T-cell (primary cell): ENCODE measurements around the gene MMP2. TPM values are rescaled to one million over a fixed set of nuclear protein-coding genes. Genes with fewer than 3 reads are reported as not detected.

ENCODE experiments used
- ATAC-seq, 4 experiments: fragments of 200-7000 bp in 3 of 4; fragments of 150-1000 bp in 1 of 4; cut with Tn5 transposase; replicated peaks in 1 of 4; 1 replicate in 3 of 4; 2 replicates in 1 of 4; pipeline ENCODE4 v1.10.0; 2021; ENCODE audit warnings: moderate library complexity in 3 of 4, mild to moderate bottlenecking in 2 of 4, moderate number of reproducible peaks in 1 of 4
- CTCF ChIA-PET, 2 donors: fragments of 300-600 bp; sonication (Branson Sonifier 250); formaldehyde crosslinking; loops; one replicate each; lab custom pipeline; 2022; ENCODE audit warnings: antibody characterized with exemption in 2 of 2; lab: Charles Lee
- POLR2A ChIA-PET, 2 donors: fragments of 300-600 bp; sonication (Branson Sonifier 250); formaldehyde crosslinking; loops; one replicate each; lab custom pipeline; 2022; ENCODE audit warnings: antibody characterized with exemption in 2 of 2; lab: Charles Lee
- DNase-seq, 35 experiments: peaks; one replicate each; pipeline versions ENCODE4 v3.0.0 to v3.0.0-alpha.2; 2013 to 2023
- H3K27ac ChIP-seq: one replicate; pipeline ENCODE4 v1.5.1; 2013; ENCODE audit warnings: low read length
- H3K27me3 ChIP-seq, 2 experiments: replicated peaks in 1 of 2; 1 replicate in 1 of 2; 2 replicates in 1 of 2; pipeline versions ENCODE4 v1.6.1 to v1.7.0; 2013; ENCODE audit warnings: low read length in 1 of 2, mixed read lengths in 1 of 2; ENCODE audit not compliant: control insufficient read depth in 2 of 2, insufficient read depth in 2 of 2; ENCODE audit errors: extremely low read depth in 1 of 2
- H3K36me3 ChIP-seq, 2 donors: 1 replicate in 1 of 2; 2 replicates in 1 of 2; pipeline versions ENCODE4 v1.6.1 to v1.7.0; 2013; ENCODE audit warnings: low read length in 1 of 2; ENCODE audit not compliant: control insufficient read depth in 2 of 2, insufficient read depth in 1 of 2; ENCODE audit errors: extremely low read depth in 1 of 2
- H3K4me1 ChIP-seq, 2 experiments: 1 replicate in 1 of 2; 2 replicates in 1 of 2; pipeline versions ENCODE4 v1.6.1 to v1.7.0; 2013; ENCODE audit warnings: low read length in 2 of 2, mixed read lengths in 1 of 2; ENCODE audit not compliant: insufficient read depth in 2 of 2, control insufficient read depth in 1 of 2; ENCODE audit errors: extremely low read depth in 1 of 2
- H3K4me3 ChIP-seq, 2 donors: 1 replicate in 1 of 2; 2 replicates in 1 of 2; pipeline versions ENCODE4 v1.5.1 to v1.7.0; 2013; ENCODE audit warnings: mild to moderate bottlenecking in 2 of 2, low read length in 1 of 2, moderate library complexity in 1 of 2; ENCODE audit not compliant: control insufficient read depth in 1 of 2; ENCODE audit errors: extremely low read depth in 1 of 2
- H3K9me3 ChIP-seq: 2 replicates; pipeline ENCODE4 v1.7.0; 2013
- H3K27ac Mint-ChIP-seq, 2 donors: one replicate each; pipeline ENCODE4 v1.8.0; 2020 to 2021; ENCODE audit warnings: mild to moderate bottlenecking in 2 of 2, mixed read lengths in 2 of 2
- H3K27me3 Mint-ChIP-seq, 2 donors: one replicate each; pipeline ENCODE4 v1.8.0; 2021 to 2022; ENCODE audit warnings: mixed read lengths in 2 of 2
- H3K36me3 Mint-ChIP-seq: one replicate; pipeline ENCODE4 v1.8.0; 2021; ENCODE audit warnings: mixed read lengths
- H3K4me1 Mint-ChIP-seq, 3 donors: one replicate each; pipeline ENCODE4 v1.8.0; 2020 to 2022; ENCODE audit warnings: mixed read lengths in 3 of 3, mild to moderate bottlenecking in 1 of 3
- H3K4me3 Mint-ChIP-seq, 3 donors: one replicate each; pipeline ENCODE4 v1.8.0; 2020 to 2022; ENCODE audit warnings: mild to moderate bottlenecking in 3 of 3, mixed read lengths in 3 of 3, moderate library complexity in 3 of 3
- H3K9me3 Mint-ChIP-seq, 3 donors: one replicate each; pipeline ENCODE4 v1.8.0; 2020 to 2022; ENCODE audit warnings: mixed read lengths in 3 of 3
- WGBS: methylation state at CpG from one replicate; pipeline ENCODE4 v1.1.5; 2013; ENCODE audit warnings: missing lambda C conversion rate; ENCODE audit not compliant: insufficient coverage; 5-methylcytosine and 5-hydroxymethylcytosine counted together
- total RNA-seq, 35 experiments: library from RNA in 6 of 35; stranded (reverse) in 6 of 35; fragments of 120-200 nt in 1 of 35; gene quantifications; one replicate each; pipeline versions ENCODE4 v1.2.1 to v1.2.4 and lab custom pipeline; 2013 to 2026

Gene MMP2
- total RNA-seq, 5 donors from 2014 or later (not counting 1 experiment from before 2014, with no cell fraction given), result 0.44 to 2.4 (median 1.8) TPM; not detected in 1

GRCh38 chr16:55500530-55501011, 21.6 kb downstream of the MMP2 start:
- peaks cover 5 to 7% of the 10 kb centered on the region in 2 donors for H3K27me3 Mint-ChIP-seq
- ChIA-PET POLR2A (no interaction called here), CTCF (interaction anchor here in 1 of 2 donors (0.7 kb wide), 1 partner anchor 11 kb away, joined by 9 read pairs; no protein-coding TSS in a partner anchor)
- 50% methylated on average over 1 of the region's 3 CpGs for WGBS
- Histone ChIP-seq H3K27ac (no peak overlapping the region), H3K4me1 (peaks cover 0 to 10% of the 10 kb centered on the region in 2 experiments), H3K4me3 (no peak overlapping the region), H3K36me3 (no peaks in the 10 kb centered on the region), H3K27me3 (peaks cover 0 to 15% of the 10 kb centered on the region in 2 experiments), H3K9me3 (no peaks in the 10 kb centered on the region)
- DNase-seq (no peak), ATAC-seq (no peak)
- H3K27ac Mint-ChIP-seq, result no peak overlapping the region
- peaks cover 4 to 13% (median 8%) of the 10 kb centered on the region in 3 donors for H3K4me1 Mint-ChIP-seq
- no peaks in the 10 kb centered on the region for H3K36me3 Mint-ChIP-seq
- H3K4me3 Mint-ChIP-seq, result no peak overlapping the region
- no peaks in the 10 kb centered on the region for H3K9me3 Mint-ChIP-seq

DNA sequence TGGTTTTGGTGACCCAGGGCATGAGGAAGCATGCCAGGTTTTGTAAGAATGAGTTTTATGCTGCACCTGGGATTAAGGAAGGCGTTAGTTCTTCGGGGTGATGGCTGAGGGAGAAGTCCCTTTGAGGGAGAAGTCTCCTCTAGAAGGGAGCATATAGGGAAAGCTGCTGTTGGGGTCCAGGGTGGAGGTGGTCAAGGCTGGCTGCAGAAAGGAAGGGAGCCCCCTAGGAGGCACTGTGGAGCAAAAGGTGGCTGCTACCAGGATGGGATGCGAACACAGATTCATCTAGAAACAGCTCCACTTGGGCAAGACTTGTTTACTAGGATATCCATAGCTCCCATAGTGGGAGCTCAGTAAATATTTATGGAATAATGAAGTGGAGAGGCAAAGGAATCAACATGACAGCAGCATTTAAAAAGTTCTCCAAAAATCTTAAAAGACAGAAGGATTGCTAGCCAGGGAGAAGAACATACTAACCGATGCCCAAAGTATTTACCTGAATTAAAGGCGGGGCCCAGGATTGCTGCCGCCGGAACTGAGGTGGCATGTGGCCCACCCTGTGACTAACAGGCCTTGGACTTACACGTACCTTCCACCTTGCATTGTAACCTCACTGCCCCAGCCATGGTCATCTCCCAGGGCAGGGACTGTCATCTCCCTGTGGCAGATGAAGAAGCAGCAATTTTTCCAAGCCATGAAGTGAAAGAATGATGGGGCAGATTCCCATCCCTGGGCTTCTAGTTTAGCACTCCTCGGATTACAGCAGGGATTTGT, 22.7 kb downstream of the MMP2 start:
- peaks cover 0 to 18% of the 10 kb centered on the region in 2 experiments for H3K27me3 ChIP-seq

DNA sequence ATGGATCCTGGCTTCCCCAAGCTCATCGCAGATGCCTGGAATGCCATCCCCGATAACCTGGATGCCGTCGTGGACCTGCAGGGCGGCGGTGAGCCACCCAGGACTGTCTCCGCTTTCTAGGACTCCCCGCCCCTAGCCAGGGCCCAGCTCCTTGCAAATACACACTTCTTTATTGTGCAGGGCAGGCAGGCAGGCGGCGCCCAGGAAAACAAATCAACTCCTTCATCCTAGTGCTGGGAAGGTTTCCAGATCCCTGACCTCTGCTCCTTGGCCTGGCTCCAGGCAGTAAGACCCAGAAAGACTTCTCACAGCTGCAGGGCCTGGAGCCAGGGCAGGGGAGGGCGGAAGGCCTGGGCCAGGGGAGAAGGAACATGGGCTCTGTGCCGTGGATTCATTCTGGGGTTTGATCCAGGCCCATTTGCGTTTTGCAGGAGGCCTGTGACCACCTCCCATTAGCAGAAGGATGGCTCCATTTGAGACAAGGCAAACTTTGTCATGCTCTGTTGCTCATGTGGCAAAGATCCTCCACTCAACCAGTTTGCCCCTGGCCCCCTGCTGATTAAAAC, 23.9 kb downstream of the MMP2 start:
- ChIA-PET CTCF (no interaction called here), POLR2A (no interaction called here)
- Histone ChIP-seq H3K9me3 (no peaks in the 10 kb centered on the region), H3K27ac (no peak overlapping the region), H3K27me3 (peaks cover 0 to 21% of the 10 kb centered on the region in 2 experiments), H3K4me1 (peaks cover 0 to 10% of the 10 kb centered on the region in 2 experiments), H3K36me3 (no peaks in the 10 kb centered on the region), H3K4me3 (no peak overlapping the region)
- Mint-ChIP-seq H3K36me3 (no peaks in the 10 kb centered on the region), H3K9me3 (no peaks in the 10 kb centered on the region), H3K27ac (no peak overlapping the region), H3K4me1 (peaks cover 4 to 13% (median 8%) of the 10 kb centered on the region in 3 donors), H3K4me3 (no peak overlapping the region), H3K27me3 (peaks cover 4 to 9% of the 10 kb centered on the region in 2 donors)
- ATAC-seq (no peak), DNase-seq (no peak)
- 85% methylated on average over 12 of the region's 13 CpGs for WGBS

More for the DNA sequence above, 22.7 kb downstream of the MMP2 start:
- Mint-ChIP-seq H3K9me3 (no peaks in the 10 kb centered on the region), H3K4me1 (peaks cover 4 to 13% (median 8%) of the 10 kb centered on the region in 3 donors), H3K36me3 (no peaks in the 10 kb centered on the region), H3K27me3 (peaks cover 3 to 4% of the 10 kb centered on the region in 2 donors), H3K27ac (no peak overlapping the region), H3K4me3 (no peak overlapping the region)
- ATAC-seq (no peak), DNase-seq (no peak)
- ChIA-PET POLR2A (no interaction called here), CTCF (no interaction called here)
- no peaks in the 10 kb centered on the region for H3K36me3 ChIP-seq
- H3K4me3 ChIP-seq, result no peak overlapping the region
- H3K27ac ChIP-seq, result no peak overlapping the region
- no peaks in the 10 kb centered on the region for H3K9me3 ChIP-seq
- H3K4me1 ChIP-seq, result peaks cover 0 to 10% of the 10 kb centered on the region in 2 experiments
- WGBS, result 80% methylated on average over 6 of the region's 9 CpGs

- 95% methylated on average over 6 of the region's 8 CpGs for WGBS
These were observed 24.9 kb downstream of the MMP2 start for GRCh38 chr16:55503726-55504550.

DNA sequence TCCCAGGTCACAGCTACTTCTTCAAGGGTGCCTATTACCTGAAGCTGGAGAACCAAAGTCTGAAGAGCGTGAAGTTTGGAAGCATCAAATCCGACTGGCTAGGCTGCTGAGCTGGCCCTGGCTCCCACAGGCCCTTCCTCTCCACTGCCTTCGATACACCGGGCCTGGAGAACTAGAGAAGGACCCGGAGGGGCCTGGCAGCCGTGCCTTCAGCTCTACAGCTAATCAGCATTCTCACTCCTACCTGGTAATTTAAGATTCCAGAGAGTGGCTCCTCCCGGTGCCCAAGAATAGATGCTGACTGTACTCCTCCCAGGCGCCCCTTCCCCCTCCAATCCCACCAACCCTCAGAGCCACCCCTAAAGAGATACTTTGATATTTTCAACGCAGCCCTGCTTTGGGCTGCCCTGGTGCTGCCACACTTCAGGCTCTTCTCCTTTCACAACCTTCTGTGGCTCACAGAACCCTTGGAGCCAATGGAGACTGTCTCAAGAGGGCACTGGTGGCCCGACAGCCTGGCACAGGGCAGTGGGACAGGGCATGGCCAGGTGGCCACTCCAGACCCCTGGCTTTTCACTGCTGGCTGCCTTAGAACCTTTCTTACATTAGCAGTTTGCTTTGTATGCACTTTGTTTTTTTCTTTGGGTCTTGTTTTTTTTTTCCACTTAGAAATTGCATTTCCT, 26.5 kb downstream of the MMP2 start:
- Mint-ChIP-seq H3K4me3 (no peak overlapping the region), H3K27me3 (peaks cover 22 to 29% of the 10 kb centered on the region in 2 donors), H3K4me1 (peaks cover 10 to 19% (median 10%) of the 10 kb centered on the region in 3 donors), H3K36me3 (no peaks in the 10 kb centered on the region), H3K27ac (no peak overlapping the region), H3K9me3 (no peaks in the 10 kb centered on the region)
- no peaks in the 10 kb centered on the region for H3K36me3 ChIP-seq
- peaks cover 0 to 32% of the 10 kb centered on the region in 2 experiments for H3K27me3 ChIP-seq
- ATAC-seq, result no peak
- H3K9me3 ChIP-seq, result no peaks in the 10 kb centered on the region
- no peak overlapping the region for H3K27ac ChIP-seq
- 84% methylated on average over 6 of the region's 10 CpGs for WGBS
- POLR2A ChIA-PET, result no interaction called here
- no peak for DNase-seq
- CTCF ChIA-PET, result no interaction called here
- H3K4me3 ChIP-seq, result no peak overlapping the region
- peaks cover 6 to 8% of the 10 kb centered on the region in 2 experiments for H3K4me1 ChIP-seq

More at GRCh38 chr16:55503726-55504550, 24.9 kb downstream of the MMP2 start:
- no peak overlapping the region for H3K4me3 Mint-ChIP-seq
- peaks cover 11 to 18% of the 10 kb centered on the region in 2 donors for H3K27me3 Mint-ChIP-seq
- ATAC-seq (no peak), DNase-seq (no peak)
- no peak overlapping the region for H3K27ac ChIP-seq
- no peaks in the 10 kb centered on the region for H3K36me3 ChIP-seq
- H3K9me3 ChIP-seq, result no peaks in the 10 kb centered on the region
- no peaks in the 10 kb centered on the region for H3K9me3 Mint-ChIP-seq
- peaks cover 3 to 10% of the 10 kb centered on the region in 2 experiments for H3K4me1 ChIP-seq
- no peak overlapping the region for H3K27ac Mint-ChIP-seq
- H3K4me1 Mint-ChIP-seq, result peaks cover 9 to 19% (median 12%) of the 10 kb centered on the region in 3 donors
- H3K27me3 ChIP-seq, result peaks cover 0 to 23% of the 10 kb centered on the region in 2 experiments
- POLR2A ChIA-PET, result no interaction called here
- no peaks in the 10 kb centered on the region for H3K36me3 Mint-ChIP-seq
- H3K4me3 ChIP-seq, result no peak overlapping the region
- CTCF ChIA-PET, result no interaction called here
